Left lobe of liver (tissue), 2 donors: ENCODE results near the gene ASTN2. TPM values are rescaled to one million over a fixed set of nuclear protein-coding genes. Genes with fewer than 3 reads are reported as not detected.

Experiments used
- ATAC-seq: fragments of 200-7000 bp; cut with Tn5 transposase; one replicate; pipeline ENCODE4 v1.9.1; 2020; ENCODE audit warnings: mild to moderate bottlenecking, moderate library complexity
- DNase-seq: peaks from one replicate; pipeline ENCODE4 v3.0.0-alpha.2; 2020; ENCODE audit warnings: low spot score
- total RNA-seq: library from RNA; stranded (reverse); gene quantifications from one replicate; pipeline ENCODE4 v1.2.1, GENCODE V29; 2021
- donor health status: DM: no; HTN: no; CAD: no; lungs with moderate emphysema.
- donor health status: DM: no; HTN: yes; CAD: no.

The ASTN2 gene
- total RNA-seq, 1 donor from 2014 or later = 2.9 TPM

GRCh38 chr9:116419181-116419580, 995.7 kb downstream of the ASTN2 start:
- no peak for ATAC-seq
- DNase-seq = no peak

- DNase-seq (no peak), ATAC-seq (no peak)
Measured at GRCh38 chr9:116417464-116417863, 997.4 kb downstream of the ASTN2 start.

GRCh38 chr9:116416421-116416820, 998.4 kb downstream of the ASTN2 start:
- ATAC-seq (no peak), DNase-seq (no peak)

- no peak for ATAC-seq
- no peak for DNase-seq
Measured at GRCh38 chr9:116414374-116414773, 1000.5 kb downstream of the ASTN2 start.

- no peak for ATAC-seq
Measured at GRCh38 chr9:116411506-116411905, 1003.4 kb downstream of the ASTN2 start.

GRCh38 chr9:116409638-116410037, 1005.2 kb downstream of the ASTN2 start:
- DNase-seq = no peak
- ATAC-seq = no peak

More at GRCh38 chr9:116411506-116411905, 1003.4 kb downstream of the ASTN2 start:
- no peak for DNase-seq

GRCh38 chr9:116409129-116409528, 1005.7 kb downstream of the ASTN2 start:
- ATAC-seq (no peak), DNase-seq (no peak)

- DNase-seq (no peak), ATAC-seq (no peak)
Measured at GRCh38 chr9:116406469-116406868, 1008.4 kb downstream of the ASTN2 start.

- DNase-seq = no peak
- no peak for ATAC-seq
Measured at GRCh38 chr9:116405321-116405720, 1009.5 kb downstream of the ASTN2 start.

- DNase-seq (no peak), ATAC-seq (no peak)
Measured at GRCh38 chr9:116404228-116404627, 1010.6 kb downstream of the ASTN2 start.

GRCh38 chr9:116403171-116403570, 1011.7 kb downstream of the ASTN2 start:
- DNase-seq (no peak), ATAC-seq (no peak)

GRCh38 chr9:116395699-116396037, 1019.2 kb downstream of the ASTN2 start:
- DNase-seq (no peak), ATAC-seq (no peak)

GRCh38 chr9:116394894-116395698, 1019.8 kb downstream of the ASTN2 start:
- no peak for ATAC-seq

GRCh38 chr9:116394070-116394469, 1020.8 kb downstream of the ASTN2 start:
- DNase-seq (no peak), ATAC-seq (no peak)

More at GRCh38 chr9:116394894-116395698, 1019.8 kb downstream of the ASTN2 start:
- DNase-seq = no peak

- no peak for DNase-seq
- no peak for ATAC-seq
Measured at GRCh38 chr9:116393198-116393597, 1021.7 kb downstream of the ASTN2 start.

- no peak for DNase-seq
- ATAC-seq = no peak
Measured at GRCh38 chr9:116391306-116391900, 1023.5 kb downstream of the ASTN2 start.

GRCh38 chr9:116390303-116391228, 1024.3 kb downstream of the ASTN2 start:
- ATAC-seq (no peak), DNase-seq (no peak)

GRCh38 chr9:116389541-116390302, 1025.1 kb downstream of the ASTN2 start:
- DNase-seq (no peak), ATAC-seq (no peak)

GRCh38 chr9:116387934-116388698, 1026.7 kb downstream of the ASTN2 start:
- ATAC-seq = no peak
- no peak for DNase-seq

GRCh38 chr9:116383936-116384335, 1030.9 kb downstream of the ASTN2 start:
- ATAC-seq (no peak), DNase-seq (no peak)
